Measurements from ENCODE around the gene ROBO3.

DNA sequence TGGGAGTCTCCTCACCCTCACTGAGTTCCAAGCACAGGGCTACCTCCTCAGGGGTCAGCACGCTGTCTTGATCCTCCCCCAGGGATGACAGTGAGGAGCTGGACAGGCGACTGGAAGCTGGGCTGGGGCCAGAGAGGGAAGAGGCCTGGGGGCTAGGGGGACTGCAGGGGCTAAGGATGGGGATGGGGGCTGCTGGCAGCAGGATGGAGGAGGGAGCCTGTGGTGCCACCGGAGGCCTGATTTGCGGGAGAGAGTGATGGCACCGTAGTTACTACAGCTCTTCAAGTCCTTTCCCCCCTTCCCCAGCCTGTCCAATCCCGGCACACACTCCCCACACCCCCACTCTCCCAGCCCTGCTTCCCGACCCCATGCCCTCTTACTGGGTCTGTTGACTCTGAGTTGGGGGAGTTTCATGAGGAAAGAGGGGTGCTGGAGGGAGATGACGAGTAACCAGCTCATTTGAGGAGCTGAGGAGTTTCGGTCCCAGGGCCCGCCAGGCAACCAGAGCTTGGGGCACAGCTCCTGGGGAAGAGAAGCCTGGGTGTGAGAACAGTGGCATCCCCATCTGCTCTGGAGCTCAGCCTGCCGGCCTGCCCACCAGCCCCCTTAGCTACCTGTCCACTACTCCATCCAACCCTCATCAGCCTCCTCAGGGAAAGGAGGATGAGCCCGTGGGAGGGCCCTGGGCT is 21.9 kb downstream of the ROBO3 start:
- TF ChIP-seq, protein P1, sequence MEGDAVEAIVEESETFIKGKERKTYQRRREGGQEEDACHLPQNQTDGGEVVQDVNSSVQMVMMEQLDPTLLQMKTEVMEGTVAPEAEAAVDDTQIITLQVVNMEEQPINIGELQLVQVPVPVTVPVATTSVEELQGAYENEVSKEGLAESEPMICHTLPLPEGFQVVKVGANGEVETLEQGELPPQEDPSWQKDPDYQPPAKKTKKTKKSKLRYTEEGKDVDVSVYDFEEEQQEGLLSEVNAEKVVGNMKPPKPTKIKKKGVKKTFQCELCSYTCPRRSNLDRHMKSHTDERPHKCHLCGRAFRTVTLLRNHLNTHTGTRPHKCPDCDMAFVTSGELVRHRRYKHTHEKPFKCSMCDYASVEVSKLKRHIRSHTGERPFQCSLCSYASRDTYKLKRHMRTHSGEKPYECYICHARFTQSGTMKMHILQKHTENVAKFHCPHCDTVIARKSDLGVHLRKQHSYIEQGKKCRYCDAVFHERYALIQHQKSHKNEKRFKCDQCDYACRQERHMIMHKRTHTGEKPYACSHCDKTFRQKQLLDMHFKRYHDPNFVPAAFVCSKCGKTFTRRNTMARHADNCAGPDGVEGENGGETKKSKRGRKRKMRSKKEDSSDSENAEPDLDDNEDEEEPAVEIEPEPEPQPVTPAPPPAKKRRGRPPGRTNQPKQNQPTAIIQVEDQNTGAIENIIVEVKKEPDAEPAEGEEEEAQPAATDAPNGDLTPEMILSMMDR (IDR thresholded peaks at IDR 0.05 in 8 of 11, conservative IDR thresholded peaks at IDR 0.05 in 3 of 11), result no peak
- TF ChIP-seq POLR2A (IDR thresholded peaks at IDR 0.05), result no peak
- peak in 2 of 3 donors; percentile 33 to 50 for TF ChIP-seq POLR2AphosphoS5 (IDR thresholded peaks at IDR 0.05)

All from spleen (tissue), 7 donors.